Stimulated activated CD4-positive, alpha-beta T cell treated with anti-CD3 and anti-CD28 coated beads, Interleukin-1b, Interleukin-23, amount 100 ng/mL, for 24 hours (primary cell): ENCODE results near the gene SDK1.

ENCODE experiments used
- DNase-seq, 4 experiments: peaks; one replicate each; pipeline ENCODE4 v3.0.0-alpha.2; 2020; ENCODE audit warnings: low read depth in 4 of 4, low spot score in 1 of 4

The SDK1 gene

GRCh38 chr7:3332308-3332707 is 31.3 kb downstream of the SDK1 start:
- DNase-seq = no peak

- DNase-seq = no peak
Measured at GRCh38 chr7:3333861-3334260, 32.8 kb downstream of the SDK1 start.

GRCh38 chr7:3336042-3336665 is 35.1 kb downstream of the SDK1 start:
- no peak for DNase-seq

GRCh38 chr7:3338161-3338560 is 37.1 kb downstream of the SDK1 start:
- DNase-seq = no peak

GRCh38 chr7:3345699-3346481 is 44.8 kb downstream of the SDK1 start:
- no peak for DNase-seq

GRCh38 chr7:3349126-3349525 is 48.1 kb downstream of the SDK1 start:
- no peak for DNase-seq

- DNase-seq = no peak
Measured at GRCh38 chr7:3356173-3356572, 55.1 kb downstream of the SDK1 start.

GRCh38 chr7:3358991-3359390 is 57.9 kb downstream of the SDK1 start:
- no peak for DNase-seq

GRCh38 chr7:3367261-3367660 is 66.2 kb downstream of the SDK1 start:
- no peak for DNase-seq

GRCh38 chr7:3370068-3370830 is 69.2 kb downstream of the SDK1 start:
- DNase-seq = no peak

GRCh38 chr7:3370921-3371320 is 69.9 kb downstream of the SDK1 start:
- no peak for DNase-seq

GRCh38 chr7:3371601-3372000 is 70.5 kb downstream of the SDK1 start:
- no peak for DNase-seq

GRCh38 chr7:3374239-3374638 is 73.2 kb downstream of the SDK1 start:
- DNase-seq = no peak

- DNase-seq = no peak
Measured at GRCh38 chr7:3378390-3379150, 77.5 kb downstream of the SDK1 start.

- no peak for DNase-seq
Measured at GRCh38 chr7:3380034-3380433, 79.0 kb downstream of the SDK1 start.

- no peak for DNase-seq
Measured at GRCh38 chr7:3380886-3381685, 80.0 kb downstream of the SDK1 start.

GRCh38 chr7:3386423-3387190 is 85.6 kb downstream of the SDK1 start:
- no peak for DNase-seq

- DNase-seq = no peak
Measured at GRCh38 chr7:3393862-3394261, 92.8 kb downstream of the SDK1 start.

GRCh38 chr7:3397324-3397723 is 96.3 kb downstream of the SDK1 start:
- no peak for DNase-seq

GRCh38 chr7:3399858-3400257 is 98.8 kb downstream of the SDK1 start:
- DNase-seq = no peak
